ENCODE data around the gene SLA2. TPM values are rescaled to one million over a fixed set of nuclear protein-coding genes. Genes with fewer than 3 reads are reported as not detected.

SLA2 gene
- total RNA-seq, 1 donor from 2014 or later, result not detected

- H3K4me3 ChIP-seq (ENCODE audit: low read depth, low read length), result no peak overlapping the region
- no peak for TF ChIP-seq CTCF (conservative IDR thresholded peaks at IDR 0.05; ENCODE audit: low read depth, low read length)
- no peak for DNase-seq (ENCODE audit: low read depth)
Observed at GRCh38 chr20:36658300-36658699, 12.3 kb upstream of the SLA2 start.

- no peak for TF ChIP-seq CTCF (conservative IDR thresholded peaks at IDR 0.05; ENCODE audit: low read depth, low read length)
- no peak for DNase-seq (ENCODE audit: low read depth)
- no peak overlapping the region for H3K4me3 ChIP-seq (ENCODE audit: low read depth, low read length)
Observed at GRCh38 chr20:36656733-36657132, 10.7 kb upstream of the SLA2 start.

DNA sequence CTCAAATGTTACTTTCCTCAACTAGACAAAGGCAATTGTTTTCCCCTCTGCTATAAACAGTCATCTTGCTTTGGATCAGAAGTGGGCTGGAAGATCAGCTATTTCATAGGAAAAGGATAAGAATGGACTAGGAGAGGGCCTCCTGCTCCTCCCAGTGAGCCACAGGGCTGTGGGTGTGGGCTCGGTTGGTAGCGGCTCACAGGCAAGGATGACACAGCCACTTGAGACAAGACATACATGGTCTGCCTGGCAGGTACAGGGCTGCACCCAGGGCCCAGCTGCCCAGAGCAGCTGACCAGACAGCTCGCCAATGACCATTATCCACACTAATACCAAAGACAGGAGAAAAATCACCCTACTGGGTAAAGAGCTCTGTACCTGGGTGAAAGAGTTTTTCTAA, 9.0 kb upstream of the SLA2 start:
- no peak overlapping the region for H3K4me3 ChIP-seq (ENCODE audit: low read depth, low read length)
- TF ChIP-seq CTCF (conservative IDR thresholded peaks at IDR 0.05; ENCODE audit: low read depth, low read length), result no peak
- DNase-seq (ENCODE audit: low read depth), result no peak

GRCh38 chr20:36654506-36654905, 8.5 kb upstream of the SLA2 start:
- H3K4me3 ChIP-seq (ENCODE audit: low read depth, low read length), result no peak overlapping the region
- no peak for TF ChIP-seq CTCF (conservative IDR thresholded peaks at IDR 0.05; ENCODE audit: low read depth, low read length)
- no peak for DNase-seq (ENCODE audit: low read depth)

- no peak for DNase-seq (ENCODE audit: low read depth)
- H3K4me3 ChIP-seq (ENCODE audit: low read depth, low read length), result no peak overlapping the region
- TF ChIP-seq CTCF (conservative IDR thresholded peaks at IDR 0.05; ENCODE audit: low read depth, low read length), result no peak
Observed at GRCh38 chr20:36653456-36653855, 7.5 kb upstream of the SLA2 start.

DNA sequence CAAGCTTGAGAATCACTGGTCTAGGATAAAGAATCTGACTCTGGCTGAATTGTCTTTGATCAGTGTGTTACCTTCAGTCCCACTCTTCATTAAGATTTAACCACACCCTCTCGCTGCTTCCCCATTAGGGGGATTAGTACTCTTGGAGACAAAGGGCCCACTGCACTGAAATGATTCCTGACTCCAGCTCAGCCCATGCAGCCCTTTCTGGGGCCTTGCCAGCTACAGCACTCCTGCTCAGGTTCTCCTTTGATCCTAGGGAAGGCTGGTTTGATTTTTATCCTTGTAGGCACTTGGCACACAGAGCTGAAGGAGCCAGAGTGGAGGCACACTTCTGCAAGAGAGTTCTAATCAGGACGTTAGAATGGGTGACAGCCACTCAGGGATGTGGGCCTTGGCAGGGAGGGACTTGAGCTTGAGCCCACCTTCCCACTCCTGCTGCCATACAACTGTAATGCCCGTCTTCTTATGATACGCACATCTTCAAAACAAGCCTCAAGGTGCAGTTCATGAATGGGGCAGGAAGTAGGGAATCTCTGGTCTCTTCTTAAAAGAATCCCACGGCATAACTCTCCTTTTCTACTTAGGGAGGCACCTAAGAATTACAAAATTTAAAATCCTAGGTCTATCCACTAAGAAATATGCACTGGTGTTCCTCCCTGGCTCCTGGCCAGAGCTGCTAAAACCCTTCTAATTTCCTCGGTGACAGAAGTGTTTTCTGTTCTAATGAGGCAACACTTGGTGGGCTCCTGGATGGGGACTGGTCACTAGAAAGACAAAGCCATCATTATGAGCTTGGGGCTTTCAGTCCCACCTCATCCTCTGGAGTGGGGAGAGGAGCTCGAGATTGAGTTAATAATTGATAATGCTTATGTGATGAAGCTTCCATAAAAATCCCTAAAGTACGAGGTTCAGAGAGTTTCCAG, 1.5 kb upstream of the SLA2 start:
- no peak overlapping the region for H3K4me3 ChIP-seq (ENCODE audit: low read depth, low read length)
- DNase-seq (ENCODE audit: low read depth), result no peak
- TF ChIP-seq CTCF (conservative IDR thresholded peaks at IDR 0.05; ENCODE audit: low read depth, low read length), result no peak

- no peak for DNase-seq (ENCODE audit: low read depth)
- H3K4me3 ChIP-seq (ENCODE audit: low read depth, low read length), result no peak overlapping the region
- no peak for TF ChIP-seq CTCF (conservative IDR thresholded peaks at IDR 0.05; ENCODE audit: low read depth, low read length)
Observed at GRCh38 chr20:36646678-36647077, 682 bp upstream of the SLA2 start.
